ENCODE measurements around the gene MRPL54. TPM values are rescaled to one million over a fixed set of nuclear protein-coding genes. Genes with fewer than 3 reads are reported as not detected.

MRPL54 gene
- total and polyA plus RNA-seq, 2 experiments from 2014 or later, result 57.9 to 73.0 TPM

DNA sequence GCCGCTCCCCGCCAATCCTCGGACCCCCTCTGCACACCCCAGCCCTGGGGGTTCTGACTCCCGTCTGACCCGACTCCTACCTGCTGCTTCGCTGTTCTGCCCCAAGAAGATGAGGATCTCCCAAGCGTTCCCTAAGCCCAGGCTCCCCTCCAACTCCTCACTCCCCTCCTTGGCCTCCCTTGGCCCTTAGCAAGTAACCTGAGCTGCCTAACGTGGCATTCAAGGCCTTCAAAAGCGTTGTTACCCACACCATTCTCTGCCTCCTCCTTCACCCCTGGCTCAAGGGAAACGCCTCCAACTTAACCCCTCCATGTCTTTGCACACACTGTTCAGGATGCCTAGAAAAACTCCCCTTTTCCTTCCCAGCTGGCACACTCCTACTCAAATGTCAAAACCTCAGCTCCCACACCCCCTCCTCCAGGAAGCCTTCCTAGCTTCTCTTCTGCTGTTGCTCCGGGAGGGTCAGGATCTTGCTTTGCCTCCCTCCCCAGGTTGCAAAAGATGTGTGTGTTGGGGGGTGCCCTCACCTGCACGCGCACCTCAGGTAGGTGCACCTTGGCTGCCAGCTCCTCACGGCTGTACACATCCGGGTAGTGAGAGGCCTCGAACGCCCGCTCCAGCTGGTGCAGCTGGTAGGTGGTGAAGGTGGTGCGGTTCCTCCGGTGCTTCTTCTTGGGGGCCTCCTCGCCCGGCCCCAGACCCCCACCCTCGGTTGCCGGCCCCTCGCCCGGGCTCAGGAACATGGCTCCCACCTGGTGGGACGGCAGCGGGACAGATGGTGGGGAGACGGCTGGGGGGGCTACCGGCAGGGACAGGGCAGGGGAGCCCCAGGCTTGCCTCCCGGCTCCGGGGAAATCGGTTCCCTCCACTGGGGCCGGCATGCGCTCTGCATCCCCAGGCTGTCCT, 8.8 kb downstream of the MRPL54 start:
- H4K20me1 ChIP-seq (ENCODE audit: insufficient read depth), result no peaks in the 10 kb centered on the region
- no peaks in the 10 kb centered on the region for H3K9me3 ChIP-seq (ENCODE audit: low read depth)
- no peaks in the 10 kb centered on the region for H3K4me1 ChIP-seq (ENCODE audit: insufficient read depth)
- no peak overlapping the region for H2AFZ ChIP-seq
- H3K27me3 ChIP-seq (replicated peaks; ENCODE audit: insufficient read depth), result no peaks in the 10 kb centered on the region
- no peak overlapping the region for H3K4me2 ChIP-seq (ENCODE audit: unreplicated experiment)
- H3K79me2 ChIP-seq (ENCODE audit: insufficient read depth), result no peaks in the 10 kb centered on the region
- no peak for TF ChIP-seq EZH2phosphoT487 (IDR thresholded peaks at IDR 0.05; ENCODE audit: insufficient read depth, low read depth)
- no peak for TF ChIP-seq EZH2 (IDR thresholded peaks at IDR 0.05; ENCODE audit: insufficient read depth, poor library complexity, severe bottlenecking)
- H3K9me2 ChIP-seq (ENCODE audit: insufficient read depth), result no peaks in the 10 kb centered on the region
- no peaks in the 10 kb centered on the region for H3K36me3 ChIP-seq (ENCODE audit: low read depth)
- 67 to 78% methylated on average over 18 to 33 of the region's 35 CpGs for WGBS, 2 experiments (ENCODE audit: low coverage in 1 of 2, low lambda C conversion rate in 2 of 2, missing lambda C conversion rate in 2 of 2)
- DNase-seq, result no peak
- no peaks in the 10 kb centered on the region for H3F3A ChIP-seq (ENCODE audit: insufficient read depth)
- H3K9ac ChIP-seq, result no peak overlapping the region
- H3K27ac ChIP-seq, result no peak overlapping the region
- no peak overlapping the region for H3K4me3 ChIP-seq
- in situ Hi-C loops (cut with MboI), result no loop called here

DNA sequence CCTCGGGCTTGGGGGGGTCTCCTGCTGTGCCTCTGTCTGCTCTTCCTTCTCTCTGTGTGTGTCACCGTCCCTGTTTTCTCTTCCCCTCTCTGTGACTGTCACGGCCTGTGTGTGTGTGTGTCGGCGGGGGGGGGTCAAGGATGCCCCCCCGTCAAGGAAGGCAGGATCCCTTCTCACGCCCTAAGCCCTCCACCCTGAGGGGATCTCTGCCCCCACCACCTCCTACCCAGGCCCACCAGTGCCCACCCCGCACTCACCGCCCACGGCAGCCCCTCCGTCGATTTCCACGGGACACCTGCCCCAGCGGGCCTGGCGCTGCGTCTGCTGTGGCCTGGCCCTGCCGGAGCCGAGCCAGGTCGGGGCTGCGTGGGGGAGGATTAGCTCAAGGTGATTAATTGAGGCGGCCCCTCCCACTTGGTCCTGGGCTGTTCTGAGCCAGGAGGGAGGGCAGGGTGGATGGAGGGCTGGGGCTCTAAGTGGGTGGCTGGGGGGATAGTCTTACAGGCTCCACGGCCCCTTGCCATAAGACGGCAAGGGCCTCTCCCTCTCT, 9.5 kb downstream of the MRPL54 start, which contains the start of gene RAX2:
Gene RAX2 (minus strand): TSS at position 323 of the 550 bp plus-strand sequence. CDS start 486 bp downstream, outside the sequence.
- Histone ChIP-seq H3K27me3 (replicated peaks; ENCODE audit: insufficient read depth) (no peaks in the 10 kb centered on the region), H3K9me2 (ENCODE audit: insufficient read depth) (no peaks in the 10 kb centered on the region), H3K9me3 (ENCODE audit: low read depth) (no peaks in the 10 kb centered on the region), H3K4me2 (ENCODE audit: unreplicated experiment) (no peak within 1 kb of the TSS), H3F3A (ENCODE audit: insufficient read depth) (no peaks in the 10 kb centered on the region), H3K4me1 (ENCODE audit: insufficient read depth) (no peaks in the 10 kb centered on the region), H3K9ac (no peak within 1 kb of the TSS), H3K79me2 (ENCODE audit: insufficient read depth) (no peaks in the 10 kb centered on the region), H3K4me3 (no peak within 1 kb of the TSS), H4K20me1 (ENCODE audit: insufficient read depth) (no peaks in the 10 kb centered on the region), H3K36me3 (ENCODE audit: low read depth) (no peaks in the 10 kb centered on the region), H3K27ac (no peak within 1 kb of the TSS), H2AFZ (no peak within 1 kb of the TSS)
- TF ChIP-seq EZH2phosphoT487 (IDR thresholded peaks at IDR 0.05; ENCODE audit: insufficient read depth, low read depth), result no peak
- no peak for TF ChIP-seq EZH2 (IDR thresholded peaks at IDR 0.05; ENCODE audit: insufficient read depth, poor library complexity, severe bottlenecking)
- 23 to 28% methylated on average over 17 to 23 of the region's 23 CpGs for WGBS, 2 experiments (ENCODE audit: low coverage in 1 of 2, low lambda C conversion rate in 2 of 2, missing lambda C conversion rate in 2 of 2)
- in situ Hi-C loops (cut with MboI), result no loop called here
- DNase-seq, result no peak

DNA sequence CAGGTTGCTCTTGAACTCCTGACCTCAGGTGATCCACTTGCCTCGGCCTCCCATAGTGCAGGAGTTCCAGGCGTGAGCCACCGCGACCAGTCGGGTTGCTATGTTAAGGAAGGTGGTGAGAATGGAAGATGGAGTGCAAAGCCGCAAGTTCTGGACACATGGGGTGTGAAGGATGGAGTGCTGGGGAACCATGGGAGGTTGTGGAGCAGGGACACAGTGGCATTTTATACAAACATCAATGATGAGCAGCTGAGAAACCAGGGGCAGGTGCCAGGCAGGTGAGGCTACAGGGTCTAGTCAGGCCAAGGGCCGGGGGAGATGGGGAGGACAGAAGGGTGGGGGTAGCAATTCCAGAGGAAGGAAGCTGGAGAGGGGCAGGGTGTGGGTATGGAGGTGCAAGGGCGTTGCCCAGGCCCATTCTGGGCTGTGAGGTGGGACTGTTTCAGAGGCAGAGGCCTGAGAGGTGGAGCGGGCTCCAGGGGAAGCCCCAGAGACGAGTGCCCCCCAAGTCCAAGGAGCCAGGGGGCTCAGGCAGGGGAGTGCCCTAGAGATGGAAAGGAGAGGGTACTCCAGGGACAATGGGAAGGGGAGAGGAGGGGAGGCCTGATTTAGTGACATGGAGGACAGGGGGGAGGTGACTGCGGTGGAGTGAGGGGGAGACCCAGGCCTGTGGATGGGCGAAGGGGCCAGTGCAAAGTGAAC, 11.5 kb downstream of the MRPL54 start:
- no peak for DNase-seq
- Histone ChIP-seq H3K4me2 (ENCODE audit: unreplicated experiment) (no peak overlapping the region), H4K20me1 (ENCODE audit: insufficient read depth) (no peaks in the 10 kb centered on the region), H2AFZ (no peak overlapping the region), H3K4me1 (ENCODE audit: insufficient read depth) (no peaks in the 10 kb centered on the region), H3K36me3 (ENCODE audit: low read depth) (no peaks in the 10 kb centered on the region), H3K27me3 (replicated peaks; ENCODE audit: insufficient read depth) (no peaks in the 10 kb centered on the region), H3K9ac (no peak overlapping the region), H3F3A (ENCODE audit: insufficient read depth) (no peaks in the 10 kb centered on the region), H3K9me2 (ENCODE audit: insufficient read depth) (no peaks in the 10 kb centered on the region), H3K9me3 (ENCODE audit: low read depth) (no peaks in the 10 kb centered on the region), H3K4me3 (no peak overlapping the region), H3K27ac (no peak overlapping the region), H3K79me2 (ENCODE audit: insufficient read depth) (no peaks in the 10 kb centered on the region)
- in situ Hi-C loops (cut with MboI), result no loop called here
- no peak for TF ChIP-seq EZH2phosphoT487 (IDR thresholded peaks at IDR 0.05; ENCODE audit: insufficient read depth, low read depth)
- TF ChIP-seq EZH2 (IDR thresholded peaks at IDR 0.05; ENCODE audit: insufficient read depth, poor library complexity, severe bottlenecking), result no peak
- 63 to 73% methylated on average over 11 to 12 of the region's 12 CpGs for WGBS, 2 experiments (ENCODE audit: low coverage in 1 of 2, low lambda C conversion rate in 2 of 2, missing lambda C conversion rate in 2 of 2)

DNA sequence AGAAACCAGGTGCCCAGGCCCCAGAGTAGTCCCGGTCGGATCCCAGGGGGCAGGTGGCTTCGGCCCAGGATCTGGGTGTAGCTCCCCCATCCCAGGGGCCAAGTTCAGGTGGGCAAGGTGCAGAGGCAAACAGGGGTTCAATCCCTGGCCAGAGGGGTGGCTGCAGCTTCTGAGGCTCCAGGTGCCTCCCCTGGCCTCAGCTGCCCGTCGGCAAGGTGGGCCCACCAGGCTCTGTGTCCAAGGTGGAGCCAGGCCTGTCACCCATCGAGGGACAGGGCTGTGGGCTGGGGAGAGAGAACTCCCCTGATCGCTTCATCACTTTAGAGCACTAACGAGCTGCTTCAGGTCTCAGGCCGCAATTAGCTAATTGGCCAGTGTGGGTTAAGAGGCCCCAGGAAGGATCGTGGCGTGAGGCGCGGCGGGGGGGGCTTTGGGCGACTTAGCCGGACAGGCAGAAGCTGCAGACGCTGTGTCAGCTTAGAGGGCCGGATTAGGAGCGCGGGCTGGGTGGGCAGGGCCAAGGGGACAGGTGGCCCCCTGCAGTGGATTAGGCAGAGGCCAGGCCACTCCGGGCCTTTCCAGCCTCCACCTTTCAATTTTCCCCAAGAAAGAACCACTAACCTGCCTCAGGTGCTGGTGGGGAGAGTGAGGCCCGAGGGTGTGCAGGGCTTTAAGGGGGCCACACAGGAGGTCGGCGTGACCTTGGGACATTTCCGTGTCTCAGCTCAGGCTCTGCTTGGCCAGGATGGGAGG, 12.3 kb downstream of the MRPL54 start:
- Histone ChIP-seq H3K36me3 (ENCODE audit: low read depth) (no peaks in the 10 kb centered on the region), H3K4me1 (ENCODE audit: insufficient read depth) (no peaks in the 10 kb centered on the region), H3K9me2 (ENCODE audit: insufficient read depth) (no peaks in the 10 kb centered on the region), H2AFZ (no peak overlapping the region), H3K79me2 (ENCODE audit: insufficient read depth) (no peaks in the 10 kb centered on the region), H3K27ac (no peak overlapping the region), H3K4me3 (no peak overlapping the region), H3K27me3 (replicated peaks; ENCODE audit: insufficient read depth) (no peaks in the 10 kb centered on the region), H3F3A (ENCODE audit: insufficient read depth) (no peaks in the 10 kb centered on the region), H3K4me2 (ENCODE audit: unreplicated experiment) (no peak overlapping the region), H4K20me1 (ENCODE audit: insufficient read depth) (no peaks in the 10 kb centered on the region), H3K9me3 (ENCODE audit: low read depth) (no peaks in the 10 kb centered on the region), H3K9ac (no peak overlapping the region)
- DNase-seq, result no peak
- in situ Hi-C loops (cut with MboI), result no loop called here
- 32 to 44% methylated on average over 16 to 24 of the region's 25 CpGs for WGBS, 2 experiments (ENCODE audit: low coverage in 1 of 2, low lambda C conversion rate in 2 of 2, missing lambda C conversion rate in 2 of 2)
- TF ChIP-seq EZH2phosphoT487 (IDR thresholded peaks at IDR 0.05; ENCODE audit: insufficient read depth, low read depth), result no peak
- no peak for TF ChIP-seq EZH2 (IDR thresholded peaks at IDR 0.05; ENCODE audit: insufficient read depth, poor library complexity, severe bottlenecking)
